ENCODE data around the gene ABL1.

ABL1 gene

GRCh38 chr9:130921300-130921988 is 86.4 kb downstream of the ABL1 start:
- no peak for DNase-seq

- DNase-seq, result no peak
These were observed 87.2 kb downstream of the ABL1 start for GRCh38 chr9:130921989-130922892.

- DNase-seq, result no peak
These were observed 88.0 kb downstream of the ABL1 start for GRCh38 chr9:130922893-130923610.

- no peak for DNase-seq
These were observed 88.8 kb downstream of the ABL1 start for GRCh38 chr9:130923611-130924447.

- no peak for DNase-seq
These were observed 89.4 kb downstream of the ABL1 start for GRCh38 chr9:130924448-130924788.

GRCh38 chr9:130925050-130925678 is 90.1 kb downstream of the ABL1 start:
- DNase-seq, result no peak

GRCh38 chr9:130927338-130927737 is 92.3 kb downstream of the ABL1 start:
- no peak for DNase-seq

GRCh38 chr9:130927995-130928900 is 93.2 kb downstream of the ABL1 start:
- DNase-seq, result no peak

GRCh38 chr9:130929571-130930038 is 94.6 kb downstream of the ABL1 start:
- DNase-seq, result no peak

GRCh38 chr9:130930132-130930803 is 95.2 kb downstream of the ABL1 start:
- no peak for DNase-seq

GRCh38 chr9:130930804-130931349 is 95.8 kb downstream of the ABL1 start:
- no peak for DNase-seq

- no peak for DNase-seq
These were observed 96.6 kb downstream of the ABL1 start for GRCh38 chr9:130931508-130932254.

GRCh38 chr9:130932255-130933079 is 97.4 kb downstream of the ABL1 start:
- no peak for DNase-seq

- DNase-seq, result no peak
These were observed 98.3 kb downstream of the ABL1 start for GRCh38 chr9:130933114-130934046.

GRCh38 chr9:130934246-130934645 is 99.2 kb downstream of the ABL1 start:
- DNase-seq, result no peak

- DNase-seq, result no peak
These were observed 99.9 kb downstream of the ABL1 start for GRCh38 chr9:130934702-130935647.
